NCI-H226 (cell line): ENCODE results near the gene CCM2.

Experiments used
- DNase-seq: peaks from one replicate; pipeline ENCODE4 v3.0.0-alpha.2; 2015

Gene CCM2

GRCh38 chr7:45069444-45070253 is 69.6 kb downstream of the CCM2 start:
- no peak for DNase-seq

- no peak for DNase-seq
Measured at GRCh38 chr7:45070254-45070642, 70.2 kb downstream of the CCM2 start.

- DNase-seq, result no peak
Measured at GRCh38 chr7:45071528-45071927, 71.5 kb downstream of the CCM2 start.

- no peak for DNase-seq
Measured at GRCh38 chr7:45072131-45073030, 72.4 kb downstream of the CCM2 start.

GRCh38 chr7:45073031-45073785 is 73.2 kb downstream of the CCM2 start:
- no peak for DNase-seq

GRCh38 chr7:45073786-45074527 is 74.0 kb downstream of the CCM2 start:
- no peak for DNase-seq

DNA sequence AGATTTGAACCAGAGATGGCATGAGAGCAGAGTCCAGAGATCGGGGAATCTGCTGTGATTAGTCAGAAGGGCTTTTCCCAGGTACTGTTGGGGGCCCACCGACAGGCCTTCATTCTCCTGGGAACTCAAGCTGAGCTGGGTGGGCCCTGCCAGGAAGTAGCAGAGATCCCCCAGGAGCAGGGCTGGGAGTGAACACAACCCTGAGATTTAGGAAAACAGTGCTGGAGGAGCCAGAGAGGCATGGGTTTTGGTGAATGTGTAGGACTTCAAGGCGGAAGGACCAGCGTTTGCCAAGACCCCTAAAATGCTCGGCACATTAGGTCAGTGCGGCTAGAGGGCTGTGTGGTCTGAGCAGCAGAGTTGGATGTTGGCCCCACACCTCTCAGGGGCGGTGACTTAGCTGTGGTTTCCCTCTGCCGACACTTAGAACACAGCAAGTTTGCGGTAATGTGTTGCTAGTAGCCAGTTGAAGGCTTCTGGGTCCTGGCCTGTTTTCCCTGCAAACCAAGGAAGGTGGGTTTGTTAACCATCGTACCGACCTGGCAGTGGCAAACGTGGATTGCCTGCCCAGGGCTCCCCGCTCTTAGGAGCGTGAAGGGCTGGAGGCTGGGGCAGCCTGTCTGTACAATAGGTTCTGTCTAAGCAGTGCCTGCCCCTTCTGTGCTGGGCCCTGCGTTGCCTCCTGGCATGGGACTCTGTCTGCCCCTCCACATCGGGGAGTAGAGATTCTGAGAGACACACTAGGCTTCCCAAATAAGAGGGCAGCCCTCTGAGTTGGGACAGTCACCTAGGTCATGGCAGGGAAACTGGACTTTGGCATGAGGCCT is 74.7 kb downstream of the CCM2 start:
- DNase-seq, result no peak

DNA sequence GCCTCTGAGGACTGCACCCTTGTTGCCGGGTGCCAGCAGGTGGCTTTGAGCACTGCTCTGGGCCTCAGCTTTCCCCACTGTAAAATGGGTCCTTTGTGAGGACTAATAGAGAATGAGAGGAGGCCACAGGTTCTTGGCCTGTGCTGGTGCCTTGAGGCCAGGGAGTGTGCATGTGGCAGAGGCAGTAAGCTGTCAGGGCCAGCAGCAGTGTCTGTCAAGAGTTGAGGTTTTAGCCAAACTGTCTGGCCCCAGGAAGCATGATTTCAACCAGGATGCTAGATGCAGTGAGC is 75.3 kb downstream of the CCM2 start:
- no peak for DNase-seq

DNA sequence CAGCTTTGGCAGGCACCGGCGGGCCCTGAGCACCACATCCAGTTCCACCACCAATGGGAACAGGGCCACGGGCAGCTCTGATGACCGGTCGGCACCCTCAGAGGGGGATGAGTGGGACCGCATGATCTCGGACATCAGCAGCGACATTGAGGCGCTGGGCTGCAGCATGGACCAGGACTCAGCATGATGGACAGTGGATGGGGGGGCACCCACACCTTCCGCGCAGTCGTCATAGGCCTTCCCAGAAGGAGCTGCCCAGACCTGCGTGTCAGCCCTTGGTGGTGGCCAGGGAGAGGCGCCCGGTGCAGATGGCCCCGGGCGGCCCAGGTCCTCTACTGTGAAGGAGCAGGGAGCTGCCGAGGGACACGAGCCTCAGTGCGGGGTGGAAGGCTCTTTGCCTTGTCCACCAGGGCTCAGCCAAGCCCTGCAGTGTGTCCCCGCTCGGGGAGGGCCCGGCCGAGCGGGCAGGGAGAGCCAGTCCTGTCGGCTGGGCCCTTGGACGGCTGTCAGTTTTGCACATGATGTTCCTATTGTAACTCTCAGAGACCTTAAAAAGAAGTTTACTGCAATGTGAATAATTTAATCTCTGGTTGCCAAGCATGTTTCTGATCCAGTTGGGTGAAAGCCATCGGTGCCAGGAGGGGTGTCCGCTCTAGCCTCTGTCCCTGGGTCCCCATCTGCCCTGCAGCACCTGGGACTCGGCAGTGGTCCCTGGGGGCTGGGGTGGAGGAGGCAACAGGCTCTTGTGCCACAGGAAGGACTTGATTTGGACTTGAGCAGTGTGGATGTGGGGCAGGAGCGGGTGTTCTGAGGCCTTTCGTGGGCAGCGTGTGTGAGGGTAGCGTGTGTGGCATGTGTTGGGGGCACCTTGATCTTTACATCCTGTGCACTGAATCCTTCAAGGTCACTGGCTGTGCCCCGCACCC is 76.1 kb downstream of the CCM2 start:
- no peak for DNase-seq

- DNase-seq, result no peak
Measured at GRCh38 chr7:45076946-45077345, 76.9 kb downstream of the CCM2 start.

DNA sequence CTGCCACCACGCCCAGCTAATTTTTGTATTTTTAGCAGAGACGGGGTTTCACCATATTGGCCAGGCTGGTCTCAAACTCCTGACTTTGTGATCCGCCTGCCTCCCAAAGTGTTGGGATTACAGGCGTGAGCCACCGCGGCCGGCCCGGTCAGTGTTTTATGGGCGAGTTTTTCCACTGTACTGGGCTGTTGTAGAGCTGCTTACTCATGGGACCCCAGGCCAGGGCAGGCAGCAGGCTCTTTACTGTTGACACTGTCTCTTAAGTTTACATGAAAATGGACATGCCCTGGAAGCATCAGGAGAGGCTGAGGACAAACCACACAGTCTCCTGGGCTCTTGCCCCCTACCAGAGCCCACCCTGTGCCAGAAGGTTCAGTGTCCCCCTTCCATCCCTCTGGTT is 77.6 kb downstream of the CCM2 start:
- no peak for DNase-seq

DNA sequence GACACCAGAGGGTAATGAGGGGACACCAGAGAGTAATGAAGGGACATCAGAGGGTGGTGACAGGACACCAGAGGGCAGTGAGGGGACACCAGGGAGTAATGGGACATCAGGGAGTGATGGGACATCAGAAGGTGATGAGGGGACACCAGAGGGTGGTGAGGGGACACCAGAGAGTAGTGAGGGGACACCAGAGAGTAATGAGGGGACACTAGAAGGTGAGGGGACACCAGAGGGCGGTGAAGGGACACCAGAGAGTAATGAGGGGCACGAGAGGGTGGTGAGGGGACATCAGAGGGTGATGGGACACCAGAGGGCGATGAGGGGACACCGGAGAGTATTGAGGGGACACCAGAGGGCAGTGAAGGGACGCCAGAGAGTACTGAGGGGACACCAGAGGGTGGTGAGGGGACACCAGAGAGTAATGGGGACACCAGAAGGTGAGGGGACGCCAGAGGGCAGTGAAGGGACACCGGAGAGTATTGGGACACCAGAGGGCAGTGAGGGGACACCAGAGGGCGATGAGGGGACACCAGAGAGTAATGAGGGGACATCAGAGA is 78.2 kb downstream of the CCM2 start:
- no peak for DNase-seq

- DNase-seq, result no peak
Measured at GRCh38 chr7:45080265-45080957, 80.4 kb downstream of the CCM2 start.

DNA sequence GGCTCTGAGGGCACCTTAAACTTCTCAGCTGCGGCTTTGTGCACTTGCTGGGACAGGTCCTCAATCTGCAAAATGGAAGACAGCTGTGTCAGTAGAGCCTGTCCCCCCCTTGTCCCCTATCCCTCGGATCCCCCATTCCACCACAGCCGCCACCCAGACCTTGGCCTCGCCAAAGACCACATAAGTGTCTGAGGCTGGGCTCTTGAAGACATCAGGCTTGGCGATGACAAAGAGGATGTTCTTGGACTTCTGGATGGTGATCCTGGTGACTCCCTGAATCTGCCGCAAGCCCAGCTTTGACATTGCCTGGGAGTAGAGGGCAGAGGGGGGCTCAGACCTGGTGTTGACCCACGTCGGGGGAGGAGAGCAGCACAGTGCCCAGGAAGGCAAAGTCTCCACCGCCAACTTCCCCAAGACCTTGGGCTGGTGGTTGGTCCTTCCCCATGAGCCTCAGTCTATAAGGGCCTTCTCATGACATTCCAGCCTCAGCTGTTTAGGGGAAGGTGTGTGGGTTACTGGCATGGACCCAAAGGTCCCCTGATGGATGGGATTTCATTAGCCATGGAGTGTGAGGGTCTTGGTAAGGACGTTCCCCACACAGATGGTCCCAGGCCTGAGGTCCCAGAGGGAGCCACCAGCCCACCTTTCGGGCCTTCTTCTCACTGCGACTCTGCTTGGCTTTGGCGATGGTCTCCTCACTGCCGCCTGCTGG is 81.1 kb downstream of the CCM2 start:
- no peak for DNase-seq

DNA sequence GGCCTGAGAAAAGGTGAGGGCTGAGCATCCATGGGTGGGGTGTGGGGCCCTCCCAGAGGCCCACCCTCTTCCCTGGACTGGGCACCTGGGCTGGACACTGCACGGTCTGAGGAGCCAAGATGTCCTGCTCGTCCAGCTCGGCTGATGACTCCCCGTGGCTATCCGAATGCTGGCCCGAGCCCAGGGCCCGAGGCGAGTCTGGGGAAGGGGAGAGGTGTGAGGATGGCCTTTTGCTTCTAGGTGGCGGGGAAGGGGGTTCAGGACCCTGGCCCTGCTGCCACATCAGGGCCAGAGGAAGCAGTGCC is 81.6 kb downstream of the CCM2 start:
- no peak for DNase-seq

GRCh38 chr7:45082031-45082830 is 82.2 kb downstream of the CCM2 start:
- DNase-seq, result no peak

DNA sequence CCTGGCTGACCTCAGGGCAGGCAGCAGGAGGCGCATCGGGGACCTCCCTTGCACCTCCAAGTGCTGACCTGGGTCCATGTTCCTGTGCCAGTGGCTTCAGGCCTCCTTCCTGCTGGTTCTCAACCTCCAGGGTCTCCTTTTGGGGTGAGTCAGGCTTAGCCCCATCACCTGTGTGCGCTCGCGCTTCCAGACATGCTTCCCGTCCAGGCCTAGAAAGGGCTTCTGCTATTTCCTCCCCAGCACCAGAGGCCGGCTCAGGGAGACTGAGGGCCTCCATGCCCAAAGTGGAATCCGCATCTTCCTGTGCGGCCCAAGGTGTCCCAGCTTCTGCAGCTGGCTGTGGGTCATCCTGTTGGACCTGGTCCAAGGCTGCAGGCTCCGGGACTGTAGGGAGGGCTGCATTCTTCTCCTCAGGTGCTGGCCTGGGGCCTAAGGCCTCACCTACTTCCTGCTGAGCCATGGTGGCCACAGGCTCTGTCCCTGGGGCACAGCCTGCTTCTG is 82.9 kb downstream of the CCM2 start:
- no peak for DNase-seq

DNA sequence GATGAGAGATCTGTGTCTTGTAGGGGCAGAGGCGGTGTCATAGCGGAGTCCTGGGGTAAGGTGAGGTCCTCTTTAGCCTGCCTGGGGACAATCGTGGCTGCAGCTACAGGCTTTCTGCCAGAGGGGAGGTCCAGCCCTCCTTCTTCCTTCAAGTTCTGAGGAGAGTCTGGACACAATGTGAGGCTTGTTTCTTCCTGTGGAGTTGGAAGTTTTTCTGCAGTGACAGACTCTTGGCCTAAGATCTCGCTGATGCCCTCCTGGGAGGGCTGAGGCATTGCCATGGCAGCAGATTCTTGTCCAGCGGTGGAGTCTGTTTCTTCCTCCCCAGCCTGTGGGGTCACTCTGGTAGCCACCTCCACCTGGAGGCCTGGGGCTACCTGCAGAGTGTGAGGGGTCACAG is 84.3 kb downstream of the CCM2 start:
- DNase-seq, result no peak
